ENCODE measurements around the gene TAX1BP3. TPM values are rescaled to one million over a fixed set of nuclear protein-coding genes. Genes with fewer than 3 reads are reported as not detected.

Gene TAX1BP3
- total RNA-seq, 1 experiment from 2014 or later = 76.3 TPM

- no peaks in the 10 kb centered on the region for H3K9me3 Mint-ChIP-seq
- H2BK12ac ChIP-seq (ENCODE audit: insufficient read length, low read depth, low read length) = no peak overlapping the region
- no peak overlapping the region for H4K5ac ChIP-seq (ENCODE audit: insufficient read length, low read depth, low read length)
- no peak overlapping the region for H3K23ac ChIP-seq (ENCODE audit: insufficient read length, low read depth, low read length)
- no peak overlapping the region for H2BK5ac ChIP-seq (ENCODE audit: insufficient read length, low read length)
- no peak overlapping the region for H3K14ac ChIP-seq (ENCODE audit: insufficient read depth, low read length)
- H2BK120ac ChIP-seq (ENCODE audit: low read depth, low read length, poor library complexity, severe bottlenecking) = no peak overlapping the region
- no peak overlapping the region for H3K27ac ChIP-seq (ENCODE audit: insufficient read length, low read depth, low read length)
- WGBS (ENCODE audit: extremely low coverage, insufficient read length, low lambda C conversion rate) = no CpG with 5 or more reads among the region's 4 CpGs
- no peak for DNase-seq
- no peaks in the 10 kb centered on the region for H3K79me1 ChIP-seq (ENCODE audit: insufficient read depth, low read depth, low read length, poor library complexity, severe bottlenecking)
- no peak overlapping the region for H3K18ac ChIP-seq (ENCODE audit: insufficient read length, low read depth, low read length)
- H3K4me2 ChIP-seq (ENCODE audit: insufficient read depth, insufficient read length, low read length) = no peak overlapping the region
- H3K4me1 Mint-ChIP-seq = peaks cover 16 to 20% of the 10 kb centered on the region in 2 experiments; a peak in 3 of 4 replicates
- no peak overlapping the region for H2AK5ac ChIP-seq (ENCODE audit: insufficient read length, low read length)
- no peaks in the 10 kb centered on the region for H4K20me1 ChIP-seq (ENCODE audit: control insufficient read depth, insufficient read depth, insufficient read length)
- TF ChIP-seq CTCF (conservative IDR thresholded peaks at IDR 0.05) = no peak
- no peaks in the 10 kb centered on the region; the same call in 1 of the 2 replicates for H3K4me1 ChIP-seq (ENCODE audit: insufficient read depth, low read length)
- H3K4me3 Mint-ChIP-seq = no peak overlapping the region
- no peak overlapping the region for H4K91ac ChIP-seq (ENCODE audit: insufficient read length, low read depth, low read length)
- no peaks in the 10 kb centered on the region for H3K23me2 ChIP-seq (ENCODE audit: insufficient read length, low read depth, low read length, poor library complexity, severe bottlenecking)
- H3K9ac ChIP-seq (ENCODE audit: extremely low read depth, insufficient read length, low read length) = no peak overlapping the region
- no peak overlapping the region for H3K4ac ChIP-seq (ENCODE audit: low read depth, low read length)
- no peaks in the 10 kb centered on the region for H3K79me2 ChIP-seq (ENCODE audit: insufficient read depth, low read length)
- H3K27me3 ChIP-seq (ENCODE audit: insufficient read depth, low read length) = no peaks in the 10 kb centered on the region
- H3K27me3 Mint-ChIP-seq (ENCODE audit: low read depth) = 0 out of 2 replicates have a peak, but pooled peaks cover 1% of the 10 kb centered on the region
- H3K27ac Mint-ChIP-seq = no peak overlapping the region
- no peak overlapping the region for H2BK20ac ChIP-seq (ENCODE audit: low read depth, low read length, poor library complexity, severe bottlenecking)
- no peak overlapping the region for H4K8ac ChIP-seq (replicated peaks; ENCODE audit: insufficient read length, low read depth, low read length)
- no peak overlapping the region for H2AFZ ChIP-seq (ENCODE audit: low read length)
- H3K56ac ChIP-seq (ENCODE audit: insufficient read length, low read depth, low read length) = no peak overlapping the region
- no peaks in the 10 kb centered on the region for H3K9me3 ChIP-seq (ENCODE audit: control insufficient read depth, low read depth, low read length)
- H3K36me3 Mint-ChIP-seq (ENCODE audit: insufficient read depth in 1 of 3, low read depth in 3 of 3) = peaks cover 1 to 27% (median 22%) of the 10 kb centered on the region in 3 experiments; a peak in 4 of 7 replicates
- no peak overlapping the region for H2BK15ac ChIP-seq (ENCODE audit: low read depth, low read length)
- no peak overlapping the region for H3T11ph ChIP-seq (ENCODE audit: low read length)
These were observed 24.5 kb downstream of the TAX1BP3 start for GRCh38 chr17:3643889-3644349.
